GM19035 (cell line): ENCODE results near the gene ARV1.
A peak's percentile ranks its signal among the peaks of the same experiment; 100 is the strongest.

Source experiments
- ATAC-seq: cut with Tn5 transposase; IDR thresholded peaks from one replicate; pipeline ENCODE4 v1.9.1; 2021; ENCODE audit not compliant: unreplicated experiment

ARV1 gene

GRCh38 chr1:230978491-230979388 lies at the start of gene ARV1, which contains the start of gene TTC13:
Gene ARV1, plus strand, starts transcription at chr1:230979094. Its CDS starts 12 bp downstream, at chr1:230979106.
Gene TTC13, minus strand, starts transcription at chr1:230978861. Its CDS starts 31 bp downstream, at chr1:230978830.
- ATAC-seq = peak; percentile 94

GRCh38 chr1:230930986-230931385 lies 47.9 kb upstream of the ARV1 start:
- no peak for ATAC-seq

- no peak for ATAC-seq
Measured at GRCh38 chr1:230935852-230936251, 43.0 kb upstream of the ARV1 start.

- no peak for ATAC-seq
Measured at GRCh38 chr1:230936475-230936874, 42.4 kb upstream of the ARV1 start.

- ATAC-seq = no peak
Measured at GRCh38 chr1:230937371-230937770, 41.5 kb upstream of the ARV1 start.

GRCh38 chr1:230938924-230939368 lies 39.9 kb upstream of the ARV1 start:
- ATAC-seq = no peak

- ATAC-seq = no peak
Measured at GRCh38 chr1:230939806-230940489, 38.9 kb upstream of the ARV1 start.

GRCh38 chr1:230940848-230941247 lies 38.0 kb upstream of the ARV1 start:
- ATAC-seq = no peak

GRCh38 chr1:230943048-230943593 lies 35.8 kb upstream of the ARV1 start:
- no peak for ATAC-seq

GRCh38 chr1:230948301-230948700 lies 30.6 kb upstream of the ARV1 start:
- no peak for ATAC-seq

- no peak for ATAC-seq
Measured at GRCh38 chr1:230948903-230949302, 30.0 kb upstream of the ARV1 start.

- no peak for ATAC-seq
Measured at GRCh38 chr1:230950404-230950803, 28.5 kb upstream of the ARV1 start.

GRCh38 chr1:230957580-230957989 lies 21.3 kb upstream of the ARV1 start:
- peak; percentile 87 for ATAC-seq

GRCh38 chr1:230958370-230958769 lies 20.5 kb upstream of the ARV1 start:
- ATAC-seq = no peak

- no peak for ATAC-seq
Measured at GRCh38 chr1:230964896-230965295, 14.0 kb upstream of the ARV1 start.

GRCh38 chr1:230965535-230965934 lies 13.4 kb upstream of the ARV1 start:
- ATAC-seq = no peak

GRCh38 chr1:230966358-230966873 lies 12.5 kb upstream of the ARV1 start:
- no peak for ATAC-seq

GRCh38 chr1:230970432-230970831 lies 8.5 kb upstream of the ARV1 start:
- no peak for ATAC-seq

GRCh38 chr1:230971771-230972170 lies 7.1 kb upstream of the ARV1 start:
- no peak for ATAC-seq

GRCh38 chr1:230972855-230973271 lies 6.0 kb upstream of the ARV1 start:
- peak; percentile 81 for ATAC-seq

GRCh38 chr1:230975636-230976035 lies 3.3 kb upstream of the ARV1 start:
- ATAC-seq = no peak
